GM18502 (cell line): Measurements from ENCODE around the gene APELA.
"Not testable (repeated sequence)": the region's sequence is repeated elsewhere in the genome, so short reads cannot be mapped to it uniquely, and the experiment has no call there.

Source experiments
- ATAC-seq: cut with Tn5 transposase; IDR thresholded peaks from one replicate; pipeline ENCODE4 v1.9.1; 2021; ENCODE audit warnings: mild to moderate bottlenecking; ENCODE audit not compliant: unreplicated experiment, poor library complexity

APELA gene

DNA sequence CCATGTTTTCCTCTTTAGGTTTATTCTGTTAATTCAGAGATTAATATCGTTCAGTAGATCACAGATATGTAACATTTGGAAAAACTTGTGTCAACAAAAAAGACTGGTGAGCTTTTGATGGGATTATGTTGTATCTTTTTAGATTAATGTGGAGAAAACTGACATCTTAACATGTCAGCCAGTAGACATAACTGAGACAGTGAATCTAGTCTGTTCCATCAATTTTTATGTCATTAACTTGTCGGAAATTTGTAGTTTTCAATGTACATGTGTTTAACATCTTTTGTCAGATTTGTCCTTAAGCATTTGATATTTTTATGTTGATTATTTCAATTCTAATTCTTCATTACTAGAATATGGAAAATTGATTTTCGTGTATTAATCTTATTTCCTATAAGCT lies 42.0 kb downstream of the APELA start:
- ATAC-seq: no peak

GRCh38 chr4:164924670-164925238 lies 47.8 kb downstream of the APELA start:
- peak; percentile 45 for ATAC-seq

DNA sequence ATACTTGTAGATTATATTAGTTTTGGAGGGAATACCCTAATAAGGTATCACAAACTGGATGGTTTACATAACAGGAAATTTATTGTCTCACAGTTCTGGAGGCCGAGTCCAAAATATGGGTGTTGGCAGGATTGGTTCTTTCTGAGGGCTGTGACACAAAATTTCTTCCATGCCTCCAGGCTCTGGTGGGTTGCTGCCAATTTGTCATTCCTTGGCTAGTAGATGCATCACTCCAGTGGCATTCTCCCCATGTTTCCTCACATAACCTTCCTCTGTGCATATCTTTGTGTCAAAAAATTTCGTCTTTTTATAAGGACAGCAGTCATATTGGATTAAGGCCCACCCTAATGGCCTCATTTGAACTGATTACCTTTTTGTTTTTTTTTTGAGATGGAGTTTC lies 49.3 kb downstream of the APELA start:
- no peak for ATAC-seq

DNA sequence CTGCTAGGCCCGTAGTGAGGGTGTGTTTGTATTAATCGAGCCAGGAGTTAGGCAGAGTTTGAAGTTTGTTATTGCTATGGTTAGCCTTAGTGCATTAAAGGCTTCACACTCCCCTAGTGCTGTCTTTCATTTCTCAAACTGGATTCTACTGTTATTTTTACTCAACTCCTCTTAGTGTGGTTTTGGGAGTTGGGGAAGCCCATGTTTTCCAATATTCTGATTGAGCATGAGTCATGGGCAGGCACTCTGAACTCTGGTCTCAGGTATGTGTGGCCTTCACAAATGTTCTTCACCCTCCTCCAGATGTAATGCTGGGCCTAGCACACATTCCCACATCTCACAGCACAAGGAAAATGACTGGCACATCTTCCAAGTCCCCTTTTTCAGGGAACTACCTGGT lies 50.1 kb downstream of the APELA start:
- not testable (repeated sequence) for ATAC-seq

DNA sequence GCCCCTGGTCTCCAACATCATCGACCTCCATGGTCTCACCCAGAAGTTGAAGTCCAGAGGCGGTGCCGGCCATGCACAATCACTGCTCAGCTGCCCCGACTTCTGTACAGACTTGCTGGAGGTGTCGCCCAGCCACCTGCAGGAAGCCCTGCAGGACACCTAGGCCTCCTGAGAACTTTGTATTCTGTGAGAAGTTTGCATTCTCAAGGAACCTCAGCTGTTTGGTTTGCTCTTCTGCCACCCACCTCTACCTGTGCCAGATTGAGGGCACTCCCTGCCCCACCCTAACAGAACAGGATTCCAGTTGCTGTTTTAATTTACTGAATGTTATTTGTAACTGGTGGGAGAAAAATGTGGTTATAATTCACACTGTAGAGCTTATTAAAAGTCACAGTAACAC lies 53.7 kb downstream of the APELA start:
- no peak for ATAC-seq

DNA sequence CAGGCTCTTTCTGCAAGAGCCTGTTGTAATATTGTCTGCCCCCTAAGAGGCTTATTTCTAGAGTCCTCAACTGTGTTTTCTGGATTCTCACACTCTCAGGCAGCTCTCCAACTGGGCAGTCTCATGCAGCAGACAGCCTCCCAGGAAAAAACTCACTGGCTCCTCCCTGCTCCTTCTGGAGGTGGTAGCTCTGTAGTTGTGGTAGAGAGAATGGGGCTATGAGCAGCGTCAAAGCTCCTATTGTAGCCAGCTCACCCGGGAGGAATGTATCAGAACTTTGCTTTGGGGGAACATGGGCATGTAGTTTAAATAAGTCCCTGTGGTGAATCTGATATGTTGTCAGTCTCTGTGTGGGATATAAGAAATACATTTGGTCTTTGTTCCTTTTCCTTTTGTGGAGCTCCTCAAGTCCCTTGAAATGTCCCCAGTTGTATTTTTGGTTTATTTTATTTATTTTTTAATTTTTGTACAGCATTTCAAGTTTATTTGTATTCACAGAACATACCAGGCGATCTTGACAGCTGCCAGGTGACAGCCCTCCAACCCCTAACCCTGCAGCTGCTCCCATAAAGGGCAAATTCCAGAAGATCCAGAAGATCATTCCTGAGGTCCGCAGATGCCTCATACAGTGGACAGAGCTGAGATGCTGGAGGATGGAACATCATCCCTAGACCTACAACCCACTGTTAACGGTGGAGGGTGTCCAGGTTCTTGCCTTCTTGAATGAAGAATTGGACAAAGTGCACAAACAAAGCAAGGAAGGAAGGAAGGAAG lies 54.8 kb downstream of the APELA start:
- no peak for ATAC-seq

DNA sequence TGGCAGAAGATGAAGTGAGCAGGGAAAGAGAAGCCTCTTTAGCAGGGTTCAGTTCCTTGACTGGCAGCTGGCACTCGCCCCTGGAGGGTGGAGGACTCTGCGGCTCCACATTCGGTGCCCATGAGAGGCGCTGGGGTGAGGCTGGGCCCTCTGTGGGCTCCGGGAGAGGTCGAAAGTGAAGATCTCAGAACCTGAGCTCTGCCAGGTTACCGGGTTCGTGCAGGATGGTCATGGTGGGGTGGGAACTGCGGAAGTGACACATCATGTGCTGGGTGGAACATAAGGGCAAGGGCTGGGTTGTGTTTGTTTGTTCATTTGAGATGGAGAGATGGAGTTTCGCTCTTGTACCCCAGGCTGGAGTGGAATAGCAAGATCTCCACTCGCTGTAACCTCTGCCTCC lies 56.3 kb downstream of the APELA start:
- no peak for ATAC-seq

GRCh38 chr4:164935363-164935762 lies 58.4 kb downstream of the APELA start:
- peak; percentile 64 for ATAC-seq

- peak; percentile 57 for ATAC-seq
Measured at GRCh38 chr4:164935865-164936606, 59.1 kb downstream of the APELA start.

DNA sequence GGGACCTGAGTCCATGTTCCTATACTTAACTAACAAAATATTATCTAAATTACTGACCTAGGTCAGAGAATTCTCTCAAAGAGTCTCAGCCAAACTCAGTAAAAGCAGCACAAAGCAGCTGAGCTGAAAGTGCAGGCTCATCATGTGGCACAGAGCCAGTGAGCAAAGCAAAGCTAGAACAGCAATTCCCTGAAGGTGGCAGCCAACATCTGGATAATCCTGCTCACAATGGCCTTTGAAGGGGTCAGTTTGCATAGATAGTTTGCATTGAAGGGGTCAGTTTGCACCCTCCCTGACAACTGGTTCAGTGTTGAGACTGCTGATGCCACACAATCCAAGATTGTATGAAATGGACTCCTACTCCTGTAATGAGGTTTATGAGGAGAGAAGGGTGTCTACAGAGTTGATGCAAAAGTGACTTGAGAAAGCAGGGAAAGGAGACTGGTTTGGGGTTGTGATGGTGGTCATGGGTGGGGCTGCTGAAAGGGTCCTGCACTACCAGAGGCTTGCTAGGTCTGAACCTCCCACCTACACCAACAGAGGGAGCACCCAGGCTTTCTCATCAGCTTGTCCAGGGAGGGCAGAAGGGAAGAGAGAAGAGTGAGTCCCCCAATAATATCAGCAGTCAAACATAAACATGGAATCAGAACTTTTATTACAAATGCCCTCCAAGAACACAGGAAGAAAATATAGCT lies 60.7 kb downstream of the APELA start:
- ATAC-seq: peak; percentile 54

DNA sequence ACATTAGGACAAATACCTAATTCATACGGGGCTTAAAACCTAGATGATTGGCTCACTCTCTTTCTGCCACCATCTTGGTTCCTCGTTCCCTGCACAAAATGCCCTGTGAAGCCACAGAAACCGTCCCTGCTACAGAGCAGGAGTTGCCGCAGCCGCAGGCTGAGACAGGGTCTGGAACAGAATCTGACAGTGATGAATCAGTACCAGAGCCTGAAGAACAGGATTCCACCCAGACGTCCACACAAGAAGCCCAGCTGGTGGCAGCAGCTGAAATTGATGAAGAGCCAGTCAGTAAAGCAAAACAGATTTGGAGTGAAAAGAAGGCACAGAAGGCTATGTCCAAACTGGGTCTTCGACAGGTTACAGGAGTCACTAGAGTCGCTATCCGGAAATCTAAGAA lies 66.2 kb downstream of the APELA start:
- ATAC-seq: no peak

DNA sequence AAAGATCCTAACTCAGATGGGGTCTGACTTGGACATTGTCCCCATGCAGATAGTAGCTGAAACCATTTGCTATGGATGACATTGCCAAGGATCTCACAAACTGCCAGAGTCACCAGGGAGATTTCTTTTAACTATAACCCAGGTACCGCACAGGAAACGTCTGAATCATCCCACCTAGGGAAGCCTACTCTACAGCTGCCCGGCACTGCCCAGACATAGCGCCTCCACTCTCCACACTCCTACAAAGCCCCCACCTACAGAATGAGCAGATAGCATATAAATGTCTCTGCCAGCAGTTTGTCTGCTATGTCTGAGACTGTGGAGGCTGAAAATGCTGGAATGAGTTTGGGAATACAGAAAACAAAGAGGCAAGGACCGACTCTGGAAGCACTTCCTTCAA lies 68.2 kb downstream of the APELA start:
- ATAC-seq: no peak

GRCh38 chr4:164946810-164947209 lies 69.8 kb downstream of the APELA start:
- no peak for ATAC-seq
